ENCODE results near the gene KY.

Gene KY

GRCh38 chr3:134620476-134621115, 30.2 kb downstream of the KY start:
- no peak for DNase-seq (ENCODE audit: low spot score)

GRCh38 chr3:134619884-134620445, 30.9 kb downstream of the KY start:
- no peak for DNase-seq (ENCODE audit: low spot score)

- DNase-seq (ENCODE audit: low spot score): peak; percentile 50
These were observed 31.6 kb downstream of the KY start for GRCh38 chr3:134619301-134619615.

- DNase-seq (ENCODE audit: low spot score): peak; percentile 63
These were observed 32.1 kb downstream of the KY start for GRCh38 chr3:134618478-134619300.

- no peak for DNase-seq (ENCODE audit: low spot score)
These were observed 33.0 kb downstream of the KY start for GRCh38 chr3:134617608-134618477.

GRCh38 chr3:134615743-134616142, 35.1 kb downstream of the KY start:
- DNase-seq (ENCODE audit: low spot score): no peak

GRCh38 chr3:134614955-134615354, 35.9 kb downstream of the KY start:
- DNase-seq (ENCODE audit: low spot score): no peak

- no peak for DNase-seq (ENCODE audit: low spot score)
These were observed 37.8 kb downstream of the KY start for GRCh38 chr3:134613006-134613520.

- DNase-seq (ENCODE audit: low spot score): no peak
These were observed 39.3 kb downstream of the KY start for GRCh38 chr3:134611516-134611915.

- no peak for DNase-seq (ENCODE audit: low spot score)
These were observed 40.1 kb downstream of the KY start for GRCh38 chr3:134610432-134611385.

- DNase-seq (ENCODE audit: low spot score): no peak
These were observed 40.9 kb downstream of the KY start for GRCh38 chr3:134609821-134610431.

GRCh38 chr3:134608771-134609435, 41.9 kb downstream of the KY start:
- no peak for DNase-seq (ENCODE audit: low spot score)

- no peak for DNase-seq (ENCODE audit: low spot score)
These were observed 42.6 kb downstream of the KY start for GRCh38 chr3:134608023-134608770.

GRCh38 chr3:134607054-134608022, 43.5 kb downstream of the KY start:
- DNase-seq (ENCODE audit: low spot score): no peak

GRCh38 chr3:134606033-134607025, 44.5 kb downstream of the KY start:
- DNase-seq (ENCODE audit: low spot score): no peak

GRCh38 chr3:134605556-134605955, 45.3 kb downstream of the KY start:
- no peak for DNase-seq (ENCODE audit: low spot score)

All from SK-N-DZ (cell line).